ENCODE measurements around the gene PTPRQ.

PTPRQ gene

DNA sequence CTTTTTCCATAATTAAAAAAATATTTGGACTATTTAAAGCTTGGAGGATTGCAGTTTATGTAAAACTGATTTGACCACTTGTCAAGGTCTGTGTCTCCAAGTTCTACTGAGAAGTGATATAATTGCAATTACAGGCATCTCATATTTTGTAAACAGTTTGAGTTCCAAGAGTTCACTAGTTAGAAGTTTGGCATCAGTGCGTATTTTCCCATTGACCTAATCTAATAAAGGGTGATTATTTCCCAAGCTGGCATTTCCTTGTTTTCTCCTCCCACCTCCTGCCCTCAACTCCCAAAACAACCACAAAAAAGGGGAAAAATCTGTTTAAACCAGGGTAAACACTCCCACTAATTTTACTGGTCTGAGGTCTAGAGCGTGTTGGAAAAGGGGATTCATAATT, 260.4 kb downstream of the PTPRQ start:
- no peak for DNase-seq

DNA sequence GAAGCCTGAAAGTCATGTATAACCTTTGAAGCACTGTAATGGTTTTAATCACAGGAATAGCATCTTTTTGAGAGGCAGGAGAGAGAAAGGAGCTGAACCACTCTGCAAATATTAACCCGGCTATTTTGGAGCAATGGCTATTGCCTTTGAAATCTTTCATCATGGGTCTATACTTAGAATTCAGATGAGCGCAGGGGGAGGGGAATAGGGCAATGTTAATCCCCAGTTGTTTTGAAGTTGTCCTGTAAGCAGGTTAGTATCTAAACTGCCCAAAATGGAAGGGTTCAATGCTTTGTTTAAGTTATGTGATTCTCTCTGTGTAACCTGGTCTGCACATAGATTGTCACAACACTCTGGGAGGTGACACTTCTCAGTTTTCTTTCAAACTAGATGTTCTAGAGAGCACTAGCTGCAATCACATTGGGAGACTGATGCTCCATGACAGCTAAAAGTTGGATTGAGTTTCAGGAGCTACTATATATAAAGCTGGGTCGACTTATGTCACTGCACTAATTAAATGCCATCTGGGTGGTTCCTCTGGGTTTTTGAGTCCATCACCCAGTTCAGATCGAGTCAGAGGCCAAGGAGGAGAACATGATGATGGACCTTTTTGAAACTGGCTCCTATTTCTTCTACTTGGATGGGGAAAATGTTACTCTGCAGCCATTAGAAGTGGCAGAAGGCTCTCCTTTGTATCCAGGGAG, 263.2 kb downstream of the PTPRQ start, which contains the start of gene MYF6:
MYF6 (plus strand) TSS at position 509 of the 704 bp plus-strand sequence; CDS start at position 595, 86 bp downstream.
- DNase-seq, result no peak

DNA sequence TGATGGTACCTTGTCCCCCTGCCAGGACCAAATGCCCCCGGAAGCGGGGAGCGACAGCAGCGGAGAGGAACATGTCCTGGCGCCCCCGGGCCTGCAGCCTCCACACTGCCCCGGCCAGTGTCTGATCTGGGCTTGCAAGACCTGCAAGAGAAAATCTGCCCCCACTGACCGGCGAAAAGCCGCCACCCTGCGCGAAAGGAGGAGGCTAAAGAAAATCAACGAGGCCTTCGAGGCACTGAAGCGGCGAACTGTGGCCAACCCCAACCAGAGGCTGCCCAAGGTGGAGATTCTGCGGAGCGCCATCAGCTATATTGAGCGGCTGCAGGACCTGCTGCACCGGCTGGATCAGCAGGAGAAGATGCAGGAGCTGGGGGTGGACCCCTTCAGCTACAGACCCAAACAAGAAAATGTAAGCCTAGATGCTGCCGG, 263.8 kb downstream of the PTPRQ start:
- no peak for DNase-seq

DNA sequence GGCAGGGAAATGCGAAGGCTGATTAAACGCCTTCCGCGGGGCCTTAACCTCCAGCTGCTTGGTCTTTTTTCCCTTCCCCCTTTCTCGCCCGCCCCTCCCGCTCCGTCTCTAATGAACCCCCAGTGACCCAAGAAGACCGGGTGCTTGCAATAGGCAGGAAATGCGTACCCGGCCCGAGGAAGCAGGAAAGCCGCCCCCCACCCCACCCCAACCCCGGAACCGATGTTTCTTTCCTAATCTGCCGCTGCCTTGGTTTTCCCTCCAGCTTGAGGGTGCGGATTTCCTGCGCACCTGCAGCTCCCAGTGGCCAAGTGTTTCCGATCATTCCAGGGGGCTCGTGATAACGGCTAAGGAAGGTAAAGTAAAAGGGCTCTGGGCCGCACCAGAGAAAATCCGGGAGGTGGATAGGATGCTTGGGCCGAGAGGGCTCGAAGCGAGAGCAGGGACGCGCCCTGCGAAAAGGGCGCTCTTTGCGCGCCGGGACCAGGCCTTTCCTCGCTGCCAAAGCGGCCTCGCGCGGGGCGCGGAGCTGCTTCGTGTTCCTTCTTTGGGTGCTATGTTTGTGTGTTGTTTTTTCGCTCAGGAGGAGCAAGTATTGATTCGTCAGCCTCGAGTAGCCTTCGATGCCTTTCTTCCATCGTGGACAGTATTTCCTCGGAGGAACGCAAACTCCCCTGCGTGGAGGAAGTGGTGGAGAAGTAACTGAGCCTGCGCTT, 264.4 kb downstream of the PTPRQ start:
- peak in 1 of 5 experiments; percentile 8 for DNase-seq

DNA sequence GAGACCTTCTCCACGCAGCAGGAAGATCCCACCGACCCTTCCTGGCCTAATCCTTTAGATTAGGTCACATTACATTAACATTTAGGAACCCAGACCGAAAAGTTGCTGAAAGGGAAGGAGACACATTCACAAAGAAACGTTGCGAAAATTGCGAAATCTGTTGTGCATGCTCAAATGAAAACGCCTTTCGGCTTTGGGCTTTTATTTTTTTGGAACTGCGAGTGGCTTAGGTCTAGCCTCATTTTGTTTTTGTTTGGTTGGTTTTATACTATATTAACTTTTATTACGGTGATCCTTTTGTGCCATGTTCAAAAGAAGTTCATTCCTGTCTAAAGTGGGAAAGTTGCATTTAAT, 264.9 kb downstream of the PTPRQ start:
- no peak for DNase-seq

DNA sequence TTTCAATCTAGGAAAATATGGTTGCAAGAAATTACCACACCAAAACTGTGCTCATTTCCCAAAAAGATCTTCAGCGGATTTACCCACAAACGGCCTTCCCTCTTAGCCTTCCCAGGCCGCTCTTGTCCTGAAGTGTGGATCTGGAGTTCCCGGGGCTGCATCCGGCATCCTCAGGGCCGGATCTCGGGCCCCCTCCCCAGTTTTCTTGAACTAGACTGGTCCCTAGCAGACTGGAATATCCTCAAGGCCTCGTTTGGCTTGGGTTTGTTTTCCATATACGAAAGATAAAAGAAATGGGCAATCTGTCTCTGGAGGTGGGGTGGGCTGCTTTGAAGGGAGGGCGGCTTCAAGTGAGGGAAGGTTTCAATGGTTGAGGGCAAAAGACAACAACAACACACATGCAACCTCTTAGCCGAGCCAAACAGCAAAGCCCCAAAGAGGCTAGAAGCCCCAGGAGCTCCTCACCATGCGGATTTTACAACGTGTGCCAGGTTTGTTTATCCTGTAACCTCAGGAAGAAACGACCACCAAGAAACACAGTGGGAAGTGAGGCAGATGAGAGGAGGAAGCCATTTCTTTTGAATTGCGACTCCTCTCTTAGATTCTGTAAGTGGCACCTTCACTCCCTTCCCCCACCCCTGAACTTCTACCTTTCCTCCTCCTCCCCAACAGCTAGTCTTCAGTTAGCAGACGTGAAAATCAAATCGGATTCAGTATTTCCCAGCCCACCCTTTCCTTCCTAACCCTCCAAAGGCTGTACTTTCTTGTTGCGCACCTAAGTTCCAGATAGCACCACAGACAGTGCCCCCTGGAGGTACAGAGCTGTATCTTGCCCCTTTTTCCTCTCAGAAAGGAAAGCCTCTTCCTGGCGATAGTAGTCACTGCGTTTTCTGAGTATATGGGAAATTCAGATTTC, 266.0 kb downstream of the PTPRQ start:
- peak in 1 of 5 experiments; percentile 16 for DNase-seq

DNA sequence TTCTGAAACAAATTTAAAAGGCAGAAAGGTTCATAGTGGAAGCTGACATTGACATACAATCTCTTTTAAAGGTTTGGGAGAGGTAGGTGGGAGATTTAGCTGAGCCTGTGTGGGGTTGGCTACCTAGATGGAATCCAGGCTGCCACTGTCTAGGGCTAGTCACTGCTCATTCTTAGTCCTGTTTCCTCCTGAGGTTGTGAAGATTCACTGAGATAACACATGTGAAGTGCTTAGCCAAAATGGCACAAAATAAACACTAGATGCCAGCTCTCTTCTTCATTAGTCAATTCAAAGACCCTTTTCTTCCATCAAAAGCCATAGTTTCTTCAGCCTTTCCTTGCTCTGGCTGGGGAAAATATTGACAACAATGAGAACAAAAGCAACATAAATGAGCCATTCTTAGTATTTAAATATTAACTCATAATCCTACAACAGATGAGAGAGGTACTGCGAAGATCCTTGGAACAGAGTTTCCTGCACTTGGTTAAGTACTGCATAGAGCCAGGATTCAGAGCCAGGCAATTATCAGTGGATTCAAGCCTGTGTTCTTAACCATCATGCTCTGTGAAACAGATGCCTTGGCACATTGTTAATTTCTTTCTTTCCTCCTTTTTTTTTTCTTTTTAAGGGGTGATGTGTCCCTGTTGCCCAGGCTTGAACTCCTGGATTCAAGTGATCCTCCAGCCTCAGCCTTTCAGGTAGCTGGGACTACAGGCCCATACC, 266.9 kb downstream of the PTPRQ start:
- no peak for DNase-seq

DNA sequence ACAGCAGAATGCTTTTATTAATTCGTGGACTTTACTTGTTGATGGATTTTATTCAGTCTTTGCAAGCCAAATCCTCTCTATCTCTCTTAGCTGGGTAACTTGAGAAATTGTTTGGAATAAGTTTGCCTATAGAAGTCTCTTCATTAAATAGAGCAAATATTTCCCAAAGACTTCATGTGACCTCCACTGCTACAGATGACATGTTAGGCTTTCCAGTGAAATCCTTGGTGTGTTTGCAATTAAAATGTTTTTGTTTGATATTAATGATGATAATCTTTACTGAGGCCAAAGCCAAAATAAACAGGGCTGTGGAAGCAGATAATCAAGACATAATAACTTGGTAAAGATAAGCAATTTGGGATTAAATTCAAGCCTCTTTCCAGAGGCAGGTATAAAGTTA, 267.8 kb downstream of the PTPRQ start:
- no peak for DNase-seq

DNA sequence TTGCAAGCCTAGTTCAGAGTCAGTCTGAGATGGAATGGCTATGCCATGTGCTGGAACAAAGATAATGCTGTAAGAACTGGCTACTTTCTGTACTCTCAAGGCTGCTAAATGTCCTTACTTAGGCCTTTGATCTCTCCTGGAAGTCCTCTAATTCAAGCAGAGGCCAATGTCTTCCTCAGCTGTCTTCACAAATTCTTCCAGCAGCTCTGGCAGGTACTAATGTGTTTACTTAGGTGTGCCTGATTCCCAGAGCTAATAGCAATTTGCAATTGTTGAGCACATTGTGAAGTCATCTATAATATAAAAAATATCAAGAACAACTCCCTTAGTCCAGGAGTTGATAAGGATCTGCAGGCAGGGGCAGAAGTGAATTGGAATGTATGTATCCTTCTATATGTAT, 268.8 kb downstream of the PTPRQ start:
- no peak for DNase-seq

DNA sequence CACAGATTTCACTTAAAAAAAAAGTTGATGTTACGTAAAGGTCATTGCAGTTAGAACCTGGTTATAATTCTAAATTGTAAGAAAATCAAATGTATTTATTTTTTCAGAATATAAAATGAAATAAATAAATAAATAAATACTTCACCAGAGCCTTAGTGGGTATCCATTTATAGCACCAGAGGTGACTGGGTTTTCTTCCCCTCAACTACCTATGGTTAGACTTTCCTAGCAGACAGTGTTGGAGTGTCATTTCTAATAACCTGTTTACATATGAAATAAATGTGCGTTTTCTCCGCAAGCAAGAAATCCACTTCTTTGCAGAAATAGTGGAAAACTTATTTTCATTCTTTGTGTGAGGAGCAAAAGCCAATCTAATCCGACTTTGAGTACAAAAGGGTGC, 269.4 kb downstream of the PTPRQ start:
- no peak for DNase-seq

DNA sequence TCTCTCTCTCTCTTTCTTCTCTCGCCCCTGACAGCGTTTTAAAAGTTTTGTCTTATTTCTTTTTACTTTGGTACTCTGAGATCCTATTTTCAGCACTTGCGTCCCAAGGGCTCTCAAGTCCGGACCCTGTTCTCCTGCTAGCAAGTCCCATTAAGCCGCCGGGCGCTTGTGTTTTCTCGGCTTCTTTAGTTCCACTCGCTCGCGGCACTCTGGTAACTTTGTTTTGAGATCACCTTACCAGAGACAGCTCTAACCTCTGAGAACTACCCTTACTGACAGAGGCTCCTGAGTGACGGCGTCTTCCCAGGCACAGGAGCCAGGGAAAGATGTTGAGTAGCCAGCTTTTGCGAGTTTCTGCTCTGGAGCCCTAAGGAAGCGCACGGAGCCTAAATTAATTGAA, 270.0 kb downstream of the PTPRQ start:
- no peak for DNase-seq

DNA sequence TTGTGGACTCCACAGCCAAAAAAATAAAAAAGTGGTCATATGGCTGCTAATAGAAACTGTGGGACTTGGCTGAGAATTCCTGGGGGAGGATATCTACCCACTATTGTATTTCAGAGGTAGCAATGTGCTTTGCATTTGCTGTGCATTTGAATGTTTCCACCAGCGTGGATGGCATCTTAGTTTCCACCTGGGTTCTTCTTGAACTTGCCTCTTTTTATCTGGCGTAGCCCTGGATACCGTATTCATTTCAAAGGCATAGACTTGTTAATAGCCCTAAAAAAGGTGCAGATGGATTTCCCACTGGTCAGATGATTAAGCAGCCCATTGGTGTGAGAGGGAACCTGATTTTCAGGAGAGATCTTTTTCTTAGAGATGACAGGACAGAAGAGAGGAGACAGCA, 270.8 kb downstream of the PTPRQ start:
- DNase-seq, result no peak

DNA sequence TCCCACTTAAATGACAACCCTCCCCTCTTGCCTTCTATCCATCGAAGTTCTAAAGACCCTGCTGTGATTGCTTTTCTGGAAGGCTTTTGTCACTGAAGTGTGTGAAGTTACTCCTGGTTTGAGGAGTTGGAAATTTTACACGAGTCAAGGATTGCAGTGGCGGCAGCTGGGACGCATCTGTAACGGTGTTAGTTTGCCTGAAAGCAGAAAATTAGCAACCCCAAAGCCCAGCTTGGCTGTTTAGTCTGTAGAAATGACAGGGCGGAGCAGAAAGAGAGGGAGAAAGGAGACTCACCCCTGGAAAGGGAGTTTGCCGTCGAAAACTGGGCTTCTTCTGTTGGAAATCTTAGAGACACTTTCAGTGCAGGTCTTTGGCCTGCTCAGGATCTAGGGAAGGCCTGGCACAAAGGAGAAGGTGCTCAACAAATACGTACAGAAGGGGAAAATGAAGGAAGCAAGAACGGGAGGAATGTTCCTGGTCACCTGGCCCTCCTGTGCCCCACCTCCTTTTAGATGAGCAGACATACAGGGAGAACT, 271.7 kb downstream of the PTPRQ start:
- DNase-seq, result no peak

DNA sequence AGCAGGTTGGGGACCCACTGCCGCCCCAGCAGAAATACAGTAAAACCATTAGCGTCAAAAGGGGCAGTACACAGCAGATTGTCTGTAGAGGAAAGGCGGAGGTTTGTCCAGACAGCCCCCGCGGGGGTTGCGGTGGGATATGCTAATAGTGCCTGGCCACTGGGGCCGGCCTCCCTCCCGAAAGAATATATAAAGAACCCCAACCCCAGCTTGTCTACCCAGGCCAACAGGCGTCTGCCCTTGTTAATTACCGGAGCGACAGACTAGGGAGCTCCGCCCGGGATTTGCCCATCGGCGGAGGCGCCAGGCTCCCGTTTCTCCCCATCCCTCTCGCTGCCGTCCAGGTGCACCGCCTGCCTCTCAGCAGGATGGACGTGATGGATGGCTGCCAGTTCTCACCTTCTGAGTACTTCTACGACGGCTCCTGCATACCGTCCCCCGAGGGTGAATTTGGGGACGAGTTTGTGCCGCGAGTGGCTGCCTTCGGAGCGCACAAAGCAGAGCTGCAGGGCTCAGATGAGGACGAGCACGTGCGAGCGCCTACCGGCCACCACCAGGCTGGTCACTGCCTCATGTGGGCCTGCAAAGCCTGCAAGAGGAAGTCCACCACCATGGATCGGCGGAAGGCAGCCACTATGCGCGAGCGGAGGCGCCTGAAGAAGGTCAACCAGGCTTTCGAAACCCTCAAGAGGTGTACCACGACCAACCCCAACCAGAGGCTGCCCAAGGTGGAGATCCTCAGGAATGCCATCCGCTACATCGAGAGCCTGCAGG, 272.8 kb downstream of the PTPRQ start, which contains the start of gene MYF5:
MYF5 (plus strand) TSS at position 217 of the 774 bp plus-strand sequence; CDS start at position 369, 152 bp downstream.
- no peak for DNase-seq

DNA sequence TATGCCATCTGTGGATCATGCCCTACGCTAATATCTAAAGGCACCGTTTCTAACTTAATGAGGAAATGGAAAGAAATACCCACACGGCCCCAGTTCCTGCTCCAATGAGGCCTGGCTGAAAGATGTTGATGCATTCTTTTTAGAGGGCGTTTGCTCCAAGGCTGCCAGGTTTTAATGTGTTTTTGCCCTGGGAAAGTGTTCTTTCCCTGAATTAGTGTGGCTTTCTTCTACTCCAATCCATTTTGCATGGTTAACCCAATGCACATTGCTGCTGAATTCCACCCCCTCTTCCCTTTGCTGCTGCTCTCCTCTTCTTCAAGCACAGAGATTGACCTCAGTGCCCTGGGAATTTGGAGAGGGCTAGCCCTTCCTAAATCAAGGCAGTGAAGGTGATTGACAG, 273.8 kb downstream of the PTPRQ start:
- no peak for DNase-seq

DNA sequence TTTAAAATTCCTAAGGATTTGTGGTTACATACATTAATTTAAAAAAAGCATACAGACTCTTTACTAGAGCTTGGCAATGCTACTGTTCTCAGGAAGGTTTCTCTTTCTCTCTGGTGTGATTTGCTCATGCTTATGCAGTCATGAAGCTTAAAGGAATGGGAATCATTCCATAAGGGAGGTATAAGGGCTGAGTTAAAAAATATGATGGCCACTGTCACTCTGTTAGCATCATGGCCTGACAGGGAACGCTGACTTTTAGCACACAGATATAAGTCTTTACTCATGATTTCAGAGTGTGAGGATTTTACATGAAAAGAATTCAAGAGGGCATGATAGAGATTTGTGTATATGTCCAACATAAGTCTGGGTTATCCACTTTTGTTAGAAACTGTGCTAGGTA, 276.5 kb downstream of the PTPRQ start:
- DNase-seq, result no peak

DNA sequence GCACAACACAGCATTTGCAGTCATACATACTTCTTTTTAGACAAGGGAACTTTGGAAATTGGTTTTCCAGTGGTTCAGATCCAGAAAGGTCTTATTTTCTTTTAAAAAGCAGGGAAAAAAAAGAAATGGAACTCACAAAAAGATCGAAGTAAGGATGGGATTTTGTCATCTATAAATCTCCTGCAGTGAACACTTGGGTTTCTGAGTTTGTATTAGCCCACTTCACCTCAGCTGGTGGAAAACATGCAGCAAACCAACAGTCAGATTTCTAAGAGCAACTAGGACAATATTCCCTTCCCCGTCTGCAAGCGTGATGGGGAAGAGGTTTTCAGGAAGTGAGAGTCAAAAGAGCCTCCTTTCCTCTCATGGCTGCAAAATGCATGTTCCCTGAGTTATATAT, 277.3 kb downstream of the PTPRQ start:
- no peak for DNase-seq
